Adipocyte (in vitro differentiated cells): Measurements from ENCODE around the gene ATP9A.
A peak's percentile ranks its signal among the peaks of the same experiment; 100 is the strongest.

Experiments used
- DNase-seq: peaks from one replicate; pipeline ENCODE4 v3.0.0-alpha.2; 2015; ENCODE audit warnings: low read depth
- H3K27me3 ChIP-seq: replicated peaks from 2 replicates; pipeline ENCODE4 v1.7.0; 2013; ENCODE audit warnings: mild to moderate bottlenecking, low read length, moderate library complexity; ENCODE audit not compliant: control insufficient read depth, insufficient read depth
- H3K36me3 ChIP-seq: 2 replicates; pipeline ENCODE4 v1.7.0; 2013; ENCODE audit warnings: low read length, mild to moderate bottlenecking, moderate library complexity; ENCODE audit not compliant: control insufficient read depth, insufficient read depth, severe bottlenecking
- H3K4me1 ChIP-seq: 2 replicates; pipeline ENCODE4 v1.7.0; 2013; ENCODE audit warnings: mild to moderate bottlenecking, low read length, moderate library complexity; ENCODE audit not compliant: control insufficient read depth, insufficient read depth
- H3K4me3 ChIP-seq: 2 replicates; pipeline ENCODE4 v1.7.0; 2013; ENCODE audit warnings: mild to moderate bottlenecking, low read length, moderate library complexity
- H3K9ac ChIP-seq: 2 replicates; pipeline ENCODE4 v1.7.0; 2013; ENCODE audit warnings: mild to moderate bottlenecking, low read length, moderate library complexity
- H3K9me3 ChIP-seq: 2 replicates; pipeline ENCODE4 v1.7.0; 2013; ENCODE audit warnings: mild to moderate bottlenecking, low read length, moderate library complexity; ENCODE audit not compliant: control insufficient read depth

The ATP9A gene

DNA sequence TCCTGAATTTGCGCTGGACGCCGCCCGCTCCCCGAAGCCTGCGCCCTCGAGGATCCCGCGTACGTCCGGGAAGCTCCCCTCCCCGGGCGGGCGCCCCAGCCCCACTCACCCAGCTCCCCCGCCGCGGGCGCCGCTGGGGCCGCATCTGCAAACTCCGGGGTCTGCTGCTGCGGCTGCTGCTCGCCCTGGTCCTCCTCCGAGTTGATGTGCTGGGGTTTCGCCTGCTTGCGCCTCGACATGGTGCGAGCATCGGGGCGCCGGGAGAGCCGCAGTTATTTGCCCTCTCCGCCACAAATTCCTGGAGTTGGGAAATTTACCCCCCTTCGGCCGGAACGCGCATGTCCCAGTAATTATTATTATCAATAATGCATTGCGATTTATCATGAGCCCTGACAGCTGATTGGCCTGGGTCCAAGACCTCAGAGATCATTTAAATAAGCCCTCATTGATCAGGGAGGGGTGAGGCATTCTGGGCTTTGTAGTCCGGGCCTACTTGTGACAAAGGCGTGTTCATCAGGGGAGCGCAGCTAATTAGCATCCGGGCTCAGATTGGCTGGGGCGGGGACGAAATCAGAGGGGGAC lies 34.1 kb upstream of the ATP9A start, which contains the start of gene SALL4:
TSS of gene SALL4 (minus strand) at position 352 of the 582 bp plus-strand sequence. CDS start at position 239, 113 bp downstream.
- Histone ChIP-seq H3K4me3 (peak within 1 kb of the TSS; percentile 82), H3K9ac (peak within 1 kb of the TSS; percentile 72), H3K27me3 (peaks cover 13% of the 10 kb centered on the region), H3K36me3 (no peaks in the 10 kb centered on the region), H3K9me3 (no peaks in the 10 kb centered on the region), H3K4me1 (peaks cover 9% of the 10 kb centered on the region)
- no peak for DNase-seq

- Histone ChIP-seq H3K27me3 (peaks cover 13% of the 10 kb centered on the region), H3K36me3 (no peaks in the 10 kb centered on the region), H3K9ac (peak overlapping the region; percentile 72), H3K4me1 (peaks cover 9% of the 10 kb centered on the region), H3K4me3 (peak overlapping the region; percentile 82), H3K9me3 (no peaks in the 10 kb centered on the region)
- no peak for DNase-seq
Measured at GRCh38 chr20:51801823-51802123, 33.6 kb upstream of the ATP9A start.

DNA sequence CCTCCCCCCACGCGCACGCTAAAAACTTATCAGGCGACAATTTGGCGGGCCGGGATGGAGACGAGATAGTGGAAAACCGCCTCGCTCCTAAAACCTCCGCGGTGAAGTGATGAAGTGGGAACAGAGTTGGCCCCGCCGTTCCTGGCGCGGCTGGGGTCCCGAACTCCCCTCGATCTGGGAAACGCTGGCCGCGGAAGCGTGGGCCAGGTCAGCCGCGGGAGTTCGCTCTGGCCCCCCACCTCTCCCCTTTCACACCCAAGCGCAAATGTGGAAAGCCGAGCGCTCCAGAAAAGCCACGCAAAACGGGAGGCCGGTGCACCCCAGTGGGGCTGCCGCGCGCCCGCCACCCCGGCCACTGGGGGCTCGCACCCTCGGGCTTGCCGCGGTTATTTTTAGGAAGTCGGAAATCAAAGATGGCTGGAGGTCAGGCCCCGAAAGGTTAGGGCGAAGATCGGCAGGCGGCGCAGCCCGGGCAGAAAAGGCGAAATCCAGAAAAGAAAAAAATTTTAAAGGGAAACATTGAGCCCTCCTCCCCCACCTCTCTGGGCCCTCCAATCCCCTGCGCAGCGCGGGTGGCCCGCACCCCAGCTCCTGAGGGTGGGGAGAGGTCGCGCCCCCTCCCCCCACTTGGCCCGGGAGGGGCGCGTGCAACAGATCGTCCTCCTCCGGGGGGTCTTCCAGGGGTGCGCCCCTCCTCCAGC lies 33.1 kb upstream of the ATP9A start:
- H3K27me3 ChIP-seq = peaks cover 13% of the 10 kb centered on the region
- H3K9me3 ChIP-seq = no peaks in the 10 kb centered on the region
- peak overlapping the region; percentile 82 for H3K4me3 ChIP-seq
- peak; percentile 24 for DNase-seq
- no peaks in the 10 kb centered on the region for H3K36me3 ChIP-seq
- peak overlapping the region; percentile 72 for H3K9ac ChIP-seq
- peaks cover 9% of the 10 kb centered on the region for H3K4me1 ChIP-seq

- peak; percentile 56 for DNase-seq
- H3K9ac ChIP-seq = peak overlapping the region; percentile 72
- peaks cover 9% of the 10 kb centered on the region for H3K4me1 ChIP-seq
- H3K9me3 ChIP-seq = no peaks in the 10 kb centered on the region
- H3K36me3 ChIP-seq = no peaks in the 10 kb centered on the region
- H3K27me3 ChIP-seq = peaks cover 13% of the 10 kb centered on the region
- H3K4me3 ChIP-seq = peak overlapping the region; percentile 82
Measured at GRCh38 chr20:51800872-51801121, 32.6 kb upstream of the ATP9A start.

DNA sequence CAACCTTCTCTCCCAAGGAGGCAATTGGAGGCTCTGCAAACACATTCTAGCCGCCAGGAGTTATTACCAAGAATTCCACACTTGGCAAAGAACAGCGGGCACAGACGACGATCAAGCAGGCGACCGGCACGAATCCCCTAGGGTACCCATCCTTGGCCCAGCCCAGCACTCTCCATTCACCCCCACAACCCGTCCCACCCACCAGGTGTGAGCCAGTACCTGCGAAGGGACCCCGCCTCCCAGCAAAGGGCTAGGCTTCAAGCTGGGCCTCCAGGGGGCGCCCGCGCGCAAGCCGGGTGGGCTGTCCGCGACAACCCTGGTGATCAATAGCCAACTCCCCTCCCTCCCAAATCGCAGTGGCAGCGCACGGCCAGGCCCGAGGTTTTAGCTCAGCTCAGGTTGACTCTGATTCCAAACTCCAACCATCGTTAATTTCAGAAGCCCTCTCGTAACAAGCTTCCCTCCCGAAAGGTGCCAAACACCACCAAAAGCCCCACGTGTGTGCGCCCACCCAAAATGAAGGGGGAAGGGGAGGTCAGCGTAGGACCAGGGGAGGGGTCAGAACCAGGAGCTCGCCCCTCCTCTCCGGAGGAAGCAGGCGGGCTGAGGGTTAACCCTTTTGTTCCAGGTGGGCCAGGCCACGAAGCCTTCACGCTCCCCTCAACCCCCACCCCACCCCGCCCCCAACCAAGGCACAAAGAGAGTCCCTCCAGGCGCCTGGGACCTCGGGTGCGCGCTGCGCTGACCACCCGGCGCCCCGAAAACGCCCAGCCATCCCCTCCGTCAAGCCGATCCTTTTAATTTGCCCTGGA lies 32.1 kb upstream of the ATP9A start:
- Histone ChIP-seq H3K9me3 (no peaks in the 10 kb centered on the region), H3K4me1 (peaks cover 9% of the 10 kb centered on the region), H3K9ac (peak overlapping the region; percentile 72), H3K4me3 (peak overlapping the region; percentile 82), H3K36me3 (no peaks in the 10 kb centered on the region), H3K27me3 (peaks cover 13% of the 10 kb centered on the region)
- peak; percentile 80 for DNase-seq

DNA sequence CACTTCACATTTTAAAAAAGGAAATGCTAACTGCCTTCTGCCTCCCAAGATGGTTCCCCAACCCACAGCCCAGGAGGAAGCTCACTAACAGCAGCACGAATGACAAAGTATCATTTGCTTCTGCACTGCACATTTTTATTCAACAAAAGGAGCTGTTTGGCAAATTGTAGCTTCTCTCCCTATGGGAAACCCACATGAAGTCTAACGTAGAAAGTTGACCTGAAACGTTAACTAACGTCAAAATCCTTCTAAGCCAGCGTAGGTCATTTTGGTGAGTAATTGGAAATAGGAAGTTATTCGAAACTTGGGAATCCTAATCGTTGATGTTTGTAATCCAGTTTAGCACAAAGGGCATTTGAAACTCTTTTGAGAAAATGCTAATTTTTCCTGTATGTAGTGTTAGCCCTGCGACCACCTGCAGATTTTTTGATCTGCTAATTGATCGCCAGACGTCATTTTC lies 31.2 kb upstream of the ATP9A start:
- Histone ChIP-seq H3K4me3 (no peak overlapping the region), H3K36me3 (no peaks in the 10 kb centered on the region), H3K9me3 (no peaks in the 10 kb centered on the region), H3K27me3 (peaks cover 13% of the 10 kb centered on the region), H3K9ac (no peak overlapping the region), H3K4me1 (peaks cover 9% of the 10 kb centered on the region)
- no peak for DNase-seq

GRCh38 chr20:51797357-51798025 lies 29.3 kb upstream of the ATP9A start:
- H3K27me3 ChIP-seq = peaks cover 13% of the 10 kb centered on the region
- H3K9ac ChIP-seq = no peak overlapping the region
- no peak for DNase-seq
- H3K4me3 ChIP-seq = no peak overlapping the region
- H3K4me1 ChIP-seq = peaks cover 9% of the 10 kb centered on the region
- H3K9me3 ChIP-seq = no peaks in the 10 kb centered on the region
- H3K36me3 ChIP-seq = no peaks in the 10 kb centered on the region

DNA sequence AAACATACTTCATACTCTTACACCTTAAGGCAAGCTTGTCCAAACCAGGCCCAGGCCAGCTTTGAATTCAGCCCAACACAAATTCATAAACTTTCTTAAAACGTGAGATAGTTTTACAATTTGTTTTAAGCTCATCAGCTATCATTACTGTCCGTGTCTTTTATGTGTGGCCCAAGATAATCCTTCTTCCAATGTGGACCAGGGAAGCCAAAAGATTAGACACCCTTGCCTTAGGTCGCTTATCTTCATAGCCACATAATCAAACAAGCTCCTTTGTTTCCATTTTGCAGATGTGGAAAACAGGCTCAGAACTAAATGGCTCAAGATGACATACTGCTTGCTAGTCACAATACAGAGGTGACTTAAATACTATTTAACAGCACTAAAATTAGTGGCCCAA lies 28.1 kb upstream of the ATP9A start:
- DNase-seq = no peak

GRCh38 chr20:51792960-51793359 lies 24.8 kb upstream of the ATP9A start:
- Histone ChIP-seq H3K27me3 (no peaks in the 10 kb centered on the region), H3K4me3 (no peak overlapping the region), H3K36me3 (no peaks in the 10 kb centered on the region), H3K9me3 (no peaks in the 10 kb centered on the region), H3K9ac (no peak overlapping the region), H3K4me1 (no peaks in the 10 kb centered on the region)
- DNase-seq = no peak

More for the DNA sequence above, 28.1 kb upstream of the ATP9A start:
- Histone ChIP-seq H3K9ac (no peak overlapping the region), H3K4me1 (peaks cover 9% of the 10 kb centered on the region), H3K36me3 (no peaks in the 10 kb centered on the region), H3K9me3 (no peaks in the 10 kb centered on the region), H3K4me3 (no peak overlapping the region), H3K27me3 (peaks cover 13% of the 10 kb centered on the region)

DNA sequence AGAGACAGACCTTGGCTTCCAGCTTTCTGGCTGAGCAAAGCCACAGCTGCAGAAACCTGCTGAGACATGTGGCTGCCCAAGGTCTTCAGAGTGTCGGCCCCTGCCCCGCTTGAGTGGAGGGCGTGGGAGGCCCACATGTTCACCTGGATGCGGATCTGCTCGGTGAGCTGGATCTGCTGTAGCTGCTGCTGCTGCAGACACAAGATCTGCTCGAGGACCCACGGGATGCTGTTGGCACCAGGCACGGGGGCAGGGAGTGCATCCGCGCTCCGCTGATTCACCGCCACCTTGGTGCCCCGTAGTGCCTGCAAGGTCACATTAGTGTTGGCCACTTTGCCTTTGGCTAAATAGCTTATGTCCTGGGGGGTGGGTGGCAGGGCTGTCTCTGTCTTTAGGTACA lies 23.4 kb upstream of the ATP9A start:
- no peak overlapping the region for H3K4me3 ChIP-seq
- no peaks in the 10 kb centered on the region for H3K27me3 ChIP-seq
- H3K36me3 ChIP-seq = no peaks in the 10 kb centered on the region
- H3K9ac ChIP-seq = no peak overlapping the region
- H3K4me1 ChIP-seq = no peaks in the 10 kb centered on the region
- H3K9me3 ChIP-seq = no peaks in the 10 kb centered on the region
- DNase-seq = no peak

- no peak overlapping the region for H3K4me3 ChIP-seq
- no peak for DNase-seq
- H3K9ac ChIP-seq = no peak overlapping the region
- H3K9me3 ChIP-seq = no peaks in the 10 kb centered on the region
- no peaks in the 10 kb centered on the region for H3K36me3 ChIP-seq
- H3K27me3 ChIP-seq = no peaks in the 10 kb centered on the region
- H3K4me1 ChIP-seq = no peaks in the 10 kb centered on the region
Measured at GRCh38 chr20:51790256-51790655, 22.1 kb upstream of the ATP9A start.
